Measurements from ENCODE around the gene SPRYD3.
A peak's percentile ranks its signal among the peaks of the same experiment; 100 is the strongest.

Gene SPRYD3

DNA sequence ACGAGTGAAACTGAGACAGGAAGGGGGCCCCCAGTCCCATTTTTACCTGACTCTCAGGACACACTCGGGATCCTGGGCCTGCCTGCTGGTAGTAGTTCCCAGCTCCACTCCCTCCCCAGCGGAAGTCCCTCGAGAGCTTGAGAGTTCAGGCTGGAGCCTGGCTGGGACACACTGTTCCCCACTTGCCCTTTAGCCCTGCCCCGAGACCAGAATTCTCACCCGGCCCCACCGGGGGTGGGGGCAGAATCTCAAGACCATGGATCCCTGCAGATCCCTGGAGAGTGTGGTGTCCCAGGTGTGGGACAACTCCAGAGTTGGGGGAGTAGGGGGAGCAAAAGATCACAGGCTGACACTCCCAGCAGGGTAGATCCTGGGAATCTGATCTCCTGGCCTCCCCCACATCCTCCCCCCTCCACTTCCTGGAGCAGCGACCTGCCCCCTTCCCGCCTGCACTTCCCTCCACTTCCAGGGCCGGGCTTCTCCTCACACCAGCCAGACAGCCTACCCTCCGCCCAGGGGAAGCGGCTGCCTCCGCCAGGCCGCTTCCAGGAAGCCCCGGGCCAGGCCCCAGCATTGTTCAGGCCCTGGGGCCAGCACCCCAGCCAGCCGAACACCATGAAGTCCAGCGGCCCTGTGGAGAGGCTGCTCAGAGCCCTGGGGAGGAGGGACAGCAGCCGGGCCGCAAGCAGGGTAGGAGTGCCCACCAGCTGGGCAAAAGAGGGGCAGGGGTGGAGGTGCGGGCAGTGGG is 29.4 kb downstream of the SPRYD3 start, which contains the start of gene TNS2:
TNS2 (plus strand) TSS at position 495 of the 748 bp plus-strand sequence; CDS start at position 616, 121 bp downstream.
- Histone ChIP-seq H3K9ac (ENCODE audit: low read depth, low read length) (no peak within 1 kb of the TSS), H3K27me3 (ENCODE audit: control insufficient read depth, insufficient read depth, low read length) (peaks cover 14% of the 10 kb centered on the region), H3K36me3 (ENCODE audit: control insufficient read depth, insufficient read depth, low read length) (peaks cover 4% of the 10 kb centered on the region), H3K4me3 (ENCODE audit: low read depth, low read length) (peak within 1 kb of the TSS; percentile 49), H3K4me1 (ENCODE audit: control insufficient read depth, insufficient read depth, low read length) (peaks cover 38% of the 10 kb centered on the region), H3K9me3 (ENCODE audit: control insufficient read depth, insufficient read depth, low read length) (no peaks in the 10 kb centered on the region)

DNA sequence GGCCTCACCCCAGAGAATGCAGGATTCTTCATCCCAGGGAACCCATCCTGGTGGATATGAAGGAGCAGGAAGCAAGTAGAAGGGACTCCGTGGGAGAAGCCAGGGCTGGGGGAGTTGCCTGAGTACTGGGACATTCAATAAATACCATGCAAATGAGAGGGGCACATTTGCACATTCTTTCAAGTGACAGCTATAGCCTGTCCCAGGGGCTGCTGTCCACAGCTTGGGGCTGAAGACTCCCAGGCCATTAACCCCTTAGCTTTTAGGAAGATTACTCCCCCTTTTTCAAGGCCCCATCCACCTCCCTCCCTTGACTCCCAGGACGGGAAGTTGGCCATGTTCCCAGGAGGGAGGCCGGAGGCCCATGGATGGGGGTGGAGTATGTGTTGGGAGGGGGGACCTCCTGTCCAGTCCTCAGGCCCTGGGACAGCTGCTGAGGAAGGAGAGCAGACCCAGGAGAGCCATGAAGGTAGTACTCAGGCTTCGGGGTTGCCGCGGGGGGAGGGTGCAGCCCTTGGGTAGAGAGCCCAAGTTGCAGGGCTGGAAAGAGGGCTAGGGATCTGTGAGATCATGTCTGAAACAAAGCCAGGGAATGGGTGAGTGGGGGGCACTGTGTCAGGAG is 30.3 kb downstream of the SPRYD3 start:
- Histone ChIP-seq H3K9ac (ENCODE audit: low read depth, low read length) (no peak overlapping the region), H3K4me1 (ENCODE audit: control insufficient read depth, insufficient read depth, low read length) (peaks cover 45% of the 10 kb centered on the region), H3K9me3 (ENCODE audit: control insufficient read depth, insufficient read depth, low read length) (no peaks in the 10 kb centered on the region), H3K27me3 (ENCODE audit: control insufficient read depth, insufficient read depth, low read length) (peaks cover 18% of the 10 kb centered on the region), H3K4me3 (ENCODE audit: low read depth, low read length) (peak overlapping the region; percentile 49), H3K36me3 (ENCODE audit: control insufficient read depth, insufficient read depth, low read length) (peaks cover 4% of the 10 kb centered on the region)

- H3K27me3 ChIP-seq (ENCODE audit: control insufficient read depth, insufficient read depth, low read length) = peaks cover 18% of the 10 kb centered on the region
- no peaks in the 10 kb centered on the region for H3K9me3 ChIP-seq (ENCODE audit: control insufficient read depth, insufficient read depth, low read length)
- no peak overlapping the region for H3K9ac ChIP-seq (ENCODE audit: low read depth, low read length)
- peaks cover 4% of the 10 kb centered on the region for H3K36me3 ChIP-seq (ENCODE audit: control insufficient read depth, insufficient read depth, low read length)
- H3K4me3 ChIP-seq (ENCODE audit: low read depth, low read length) = peak overlapping the region; percentile 49
- peaks cover 46% of the 10 kb centered on the region for H3K4me1 ChIP-seq (ENCODE audit: control insufficient read depth, insufficient read depth, low read length)
These were observed 31.0 kb downstream of the SPRYD3 start for GRCh38 chr12:53048033-53048779.

DNA sequence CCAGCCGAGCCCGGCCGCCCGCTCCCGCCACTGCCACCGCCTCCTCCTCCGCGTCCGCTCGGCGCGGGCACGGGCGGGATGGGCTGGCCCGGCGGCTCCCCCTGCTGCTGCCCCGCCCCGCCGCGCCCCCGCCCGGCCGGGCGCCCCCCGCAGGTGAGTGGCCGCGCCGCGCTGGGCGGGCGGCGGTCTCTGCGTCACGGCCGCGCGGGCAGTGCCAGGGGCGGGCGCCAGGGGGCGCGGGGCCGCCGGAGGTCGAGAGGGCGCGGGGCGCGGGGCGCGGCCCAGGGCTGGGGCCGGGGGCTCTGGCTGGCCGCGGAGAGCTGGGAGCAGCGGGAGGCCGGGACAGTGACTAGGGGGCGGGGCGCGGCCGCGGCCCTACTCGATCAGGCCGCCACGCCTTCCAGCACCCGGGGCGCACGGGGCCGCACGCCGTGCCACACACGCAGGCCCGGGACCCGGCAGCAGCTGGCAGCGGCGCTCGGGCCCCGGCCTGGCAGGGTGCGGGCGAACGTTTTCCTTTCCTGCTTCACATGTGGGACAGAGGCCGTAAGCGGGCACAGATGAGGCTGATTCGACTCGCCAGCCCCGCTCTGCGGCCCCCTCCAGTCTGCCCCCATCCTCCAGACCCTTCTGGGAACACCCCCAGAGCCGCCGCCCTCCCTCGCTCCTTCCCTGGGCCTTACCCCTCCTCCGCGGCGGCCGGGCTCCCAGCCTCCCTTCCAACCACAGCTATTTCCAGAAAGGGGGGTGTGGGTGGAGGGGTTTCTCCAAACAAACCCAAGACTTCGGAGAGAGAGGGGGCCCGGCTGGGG is 31.8 kb downstream of the SPRYD3 start:
- no peak overlapping the region for H3K9ac ChIP-seq (ENCODE audit: low read depth, low read length)
- peaks cover 53% of the 10 kb centered on the region for H3K4me1 ChIP-seq (ENCODE audit: control insufficient read depth, insufficient read depth, low read length)
- no peaks in the 10 kb centered on the region for H3K9me3 ChIP-seq (ENCODE audit: control insufficient read depth, insufficient read depth, low read length)
- H3K36me3 ChIP-seq (ENCODE audit: control insufficient read depth, insufficient read depth, low read length) = peaks cover 4% of the 10 kb centered on the region
- H3K27me3 ChIP-seq (ENCODE audit: control insufficient read depth, insufficient read depth, low read length) = peaks cover 18% of the 10 kb centered on the region
- H3K4me3 ChIP-seq (ENCODE audit: low read depth, low read length) = peak overlapping the region; percentile 49

DNA sequence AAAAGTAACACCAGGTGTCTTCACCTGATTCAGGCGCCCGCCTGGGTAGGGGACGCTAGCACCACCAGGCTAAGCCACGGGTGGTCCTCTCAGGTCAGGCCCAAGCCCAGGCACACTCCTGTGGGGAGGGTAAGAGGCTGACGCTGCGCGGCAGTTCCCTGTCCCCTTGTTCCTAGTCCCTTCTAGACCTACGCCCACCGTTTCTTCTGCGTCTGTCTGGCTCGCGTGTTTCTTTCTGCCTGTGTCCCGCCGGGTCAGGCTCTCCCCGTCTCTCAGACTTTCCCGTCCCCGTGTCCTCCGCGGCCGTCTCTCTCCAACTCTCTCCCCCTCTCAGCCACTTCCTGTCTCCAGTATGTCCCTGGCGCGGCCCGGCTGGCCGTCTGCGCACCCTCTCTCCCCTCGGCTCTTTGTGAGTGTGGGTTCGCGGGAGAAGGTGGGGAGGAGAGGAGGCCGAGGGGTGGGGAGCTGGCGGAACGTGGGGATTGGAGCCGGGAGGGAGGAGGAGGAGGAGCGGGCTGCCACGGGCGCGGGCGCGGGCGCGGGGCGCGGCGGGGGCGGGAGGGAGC is 32.5 kb downstream of the SPRYD3 start:
- Histone ChIP-seq H3K9me3 (ENCODE audit: control insufficient read depth, insufficient read depth, low read length) (no peaks in the 10 kb centered on the region), H3K36me3 (ENCODE audit: control insufficient read depth, insufficient read depth, low read length) (peaks cover 4% of the 10 kb centered on the region), H3K4me3 (ENCODE audit: low read depth, low read length) (peak overlapping the region; percentile 96), H3K27me3 (ENCODE audit: control insufficient read depth, insufficient read depth, low read length) (peaks cover 18% of the 10 kb centered on the region), H3K4me1 (ENCODE audit: control insufficient read depth, insufficient read depth, low read length) (peaks cover 57% of the 10 kb centered on the region), H3K9ac (ENCODE audit: low read depth, low read length) (peak overlapping the region; percentile 70)

GRCh38 chr12:53045696-53046045 is 33.5 kb downstream of the SPRYD3 start:
- no peak overlapping the region for H3K9ac ChIP-seq (ENCODE audit: low read depth, low read length)
- peaks cover 18% of the 10 kb centered on the region for H3K27me3 ChIP-seq (ENCODE audit: control insufficient read depth, insufficient read depth, low read length)
- peaks cover 50% of the 10 kb centered on the region for H3K4me1 ChIP-seq (ENCODE audit: control insufficient read depth, insufficient read depth, low read length)
- no peaks in the 10 kb centered on the region for H3K9me3 ChIP-seq (ENCODE audit: control insufficient read depth, insufficient read depth, low read length)
- H3K4me3 ChIP-seq (ENCODE audit: low read depth, low read length) = peak overlapping the region; percentile 96
- no peaks in the 10 kb centered on the region for H3K36me3 ChIP-seq (ENCODE audit: control insufficient read depth, insufficient read depth, low read length)

DNA sequence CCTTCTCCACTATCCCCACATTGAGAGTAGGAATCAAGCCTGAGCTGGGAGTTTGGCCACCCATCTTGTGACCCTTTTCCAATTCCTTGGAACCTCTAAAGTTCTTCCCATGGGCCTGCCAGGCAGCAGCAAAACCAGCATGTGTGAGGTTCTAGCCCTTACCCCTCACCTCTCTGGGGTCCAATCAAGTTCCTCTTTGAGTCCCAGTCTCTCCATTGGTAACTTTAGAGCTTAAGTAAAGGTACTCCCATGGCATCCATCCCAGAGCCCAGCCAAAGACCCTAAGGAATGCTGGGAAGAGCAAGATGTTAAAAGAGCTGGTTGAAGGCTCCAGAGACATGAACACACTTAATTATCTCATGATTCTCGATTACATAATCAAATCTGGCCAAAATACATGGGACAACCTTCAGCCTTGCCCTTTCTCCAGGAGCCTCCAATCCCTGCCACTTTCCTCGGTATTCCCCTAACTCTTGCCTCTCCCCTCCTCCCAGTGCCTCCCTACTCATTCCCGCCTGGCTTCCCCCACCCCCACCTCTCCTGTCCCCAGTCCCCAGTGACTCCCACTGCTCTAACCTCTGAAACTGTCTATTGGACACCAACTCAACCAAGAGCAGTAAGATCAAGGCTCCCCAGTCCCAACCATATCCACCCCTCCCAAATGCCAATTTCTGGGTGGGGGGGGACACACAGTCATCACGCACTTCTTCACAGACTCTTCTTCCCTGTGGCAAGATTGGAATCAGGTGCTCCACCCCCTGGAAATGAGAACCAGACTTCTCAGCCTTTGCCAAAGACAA is 34.1 kb downstream of the SPRYD3 start:
- no peak overlapping the region for H3K9ac ChIP-seq (ENCODE audit: low read depth, low read length)
- H3K4me3 ChIP-seq (ENCODE audit: low read depth, low read length) = peak overlapping the region; percentile 96
- peaks cover 18% of the 10 kb centered on the region for H3K27me3 ChIP-seq (ENCODE audit: control insufficient read depth, insufficient read depth, low read length)
- H3K4me1 ChIP-seq (ENCODE audit: control insufficient read depth, insufficient read depth, low read length) = peaks cover 46% of the 10 kb centered on the region
- H3K9me3 ChIP-seq (ENCODE audit: control insufficient read depth, insufficient read depth, low read length) = no peaks in the 10 kb centered on the region
- H3K36me3 ChIP-seq (ENCODE audit: control insufficient read depth, insufficient read depth, low read length) = peaks cover under 1% of the 10 kb centered on the region

- peak overlapping the region; percentile 5 for H3K4me3 ChIP-seq (ENCODE audit: low read depth, low read length)
- peaks cover 18% of the 10 kb centered on the region for H3K27me3 ChIP-seq (ENCODE audit: control insufficient read depth, insufficient read depth, low read length)
- H3K36me3 ChIP-seq (ENCODE audit: control insufficient read depth, insufficient read depth, low read length) = peaks cover 6% of the 10 kb centered on the region
- no peak overlapping the region for H3K9ac ChIP-seq (ENCODE audit: low read depth, low read length)
- H3K9me3 ChIP-seq (ENCODE audit: control insufficient read depth, insufficient read depth, low read length) = no peaks in the 10 kb centered on the region
- H3K4me1 ChIP-seq (ENCODE audit: control insufficient read depth, insufficient read depth, low read length) = peaks cover 40% of the 10 kb centered on the region
These were observed 35.1 kb downstream of the SPRYD3 start for GRCh38 chr12:53044052-53044581.

- no peaks in the 10 kb centered on the region for H3K9me3 ChIP-seq (ENCODE audit: control insufficient read depth, insufficient read depth, low read length)
- H3K36me3 ChIP-seq (ENCODE audit: control insufficient read depth, insufficient read depth, low read length) = peaks cover 17% of the 10 kb centered on the region
- peaks cover 16% of the 10 kb centered on the region for H3K27me3 ChIP-seq (ENCODE audit: control insufficient read depth, insufficient read depth, low read length)
- no peak overlapping the region for H3K9ac ChIP-seq (ENCODE audit: low read depth, low read length)
- H3K4me3 ChIP-seq (ENCODE audit: low read depth, low read length) = no peak overlapping the region
- H3K4me1 ChIP-seq (ENCODE audit: control insufficient read depth, insufficient read depth, low read length) = peaks cover 29% of the 10 kb centered on the region
These were observed 36.4 kb downstream of the SPRYD3 start for GRCh38 chr12:53042607-53043454.

DNA sequence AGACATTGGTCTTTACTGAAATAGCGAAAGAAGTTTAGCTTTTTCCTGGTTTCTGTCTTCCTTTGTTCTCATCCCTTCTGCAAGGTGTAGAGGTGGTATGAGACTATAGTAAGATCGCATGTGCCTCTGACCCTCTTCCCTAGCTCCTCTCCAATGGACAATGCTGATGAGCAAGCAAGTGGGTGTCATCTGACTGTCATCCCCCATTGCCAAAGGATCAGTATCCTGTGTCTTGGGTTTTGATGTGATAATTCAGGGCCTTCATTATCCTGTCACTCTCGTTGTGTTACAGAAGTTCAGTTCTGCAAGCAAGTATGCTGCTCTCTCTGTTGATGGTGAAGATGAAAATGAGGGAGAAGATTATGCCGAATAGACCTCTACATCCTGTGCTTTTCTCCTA is 39.3 kb downstream of the SPRYD3 start:
- no peak overlapping the region for H3K9ac ChIP-seq (ENCODE audit: low read depth, low read length)
- H3K4me3 ChIP-seq (ENCODE audit: low read depth, low read length) = no peak overlapping the region
- H3K27me3 ChIP-seq (ENCODE audit: control insufficient read depth, insufficient read depth, low read length) = peaks cover 5% of the 10 kb centered on the region
- H3K4me1 ChIP-seq (ENCODE audit: control insufficient read depth, insufficient read depth, low read length) = peaks cover 19% of the 10 kb centered on the region
- no peaks in the 10 kb centered on the region for H3K9me3 ChIP-seq (ENCODE audit: control insufficient read depth, insufficient read depth, low read length)
- peaks cover 33% of the 10 kb centered on the region for H3K36me3 ChIP-seq (ENCODE audit: control insufficient read depth, insufficient read depth, low read length)
